ENCODE measurements around the gene RPTOR. TPM values are rescaled to one million over a fixed set of nuclear protein-coding genes. Genes with fewer than 3 reads are reported as not detected.
A peak's percentile ranks its signal among the peaks of the same experiment; 100 is the strongest.

The RPTOR gene
- total RNA-seq, 1 donor, result 27.9 TPM

DNA sequence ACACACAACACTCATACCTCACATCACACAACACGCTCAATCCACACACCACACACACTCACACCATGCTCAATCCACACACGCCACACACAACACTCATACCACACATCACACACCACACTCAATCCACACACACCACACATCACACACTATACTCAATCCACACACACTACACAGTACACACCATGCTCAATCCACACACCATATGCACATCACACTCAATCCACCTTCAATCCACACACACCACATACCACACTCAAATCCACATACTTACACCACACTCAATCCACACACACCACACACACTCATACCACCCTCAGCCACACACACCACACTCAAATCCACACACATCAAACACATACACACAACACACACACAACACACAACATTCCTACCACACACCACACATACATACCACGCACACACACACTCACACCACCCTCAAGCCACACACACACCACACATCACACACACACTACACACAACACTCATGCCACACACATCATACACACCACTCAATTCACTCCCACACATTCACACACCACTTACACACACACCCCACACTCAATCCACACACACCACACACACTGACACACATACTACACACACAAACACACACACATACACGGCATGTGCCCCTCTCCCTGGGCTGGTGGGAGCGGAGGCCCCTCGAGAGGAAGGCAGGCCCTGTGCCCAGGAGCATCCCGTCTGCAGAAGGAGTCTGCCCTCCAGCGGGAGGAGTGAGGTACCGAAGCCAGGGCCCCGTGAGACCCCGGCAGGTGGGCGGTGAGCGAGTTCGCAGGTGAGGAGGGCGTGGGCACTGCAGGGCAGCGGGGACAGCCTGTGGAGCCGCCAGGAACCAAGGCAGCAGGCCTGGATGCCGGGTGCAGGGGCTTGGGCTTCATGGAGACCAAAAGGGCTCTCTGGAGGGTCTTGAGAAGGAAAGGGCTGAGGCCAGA is 33.1 kb upstream of the RPTOR start:
- DNase-seq (ENCODE audit: insufficient read length, low spot score, missing footprints), result peak; percentile 57

GRCh38 chr17:80512233-80512632 is 32.4 kb upstream of the RPTOR start:
- no peaks in the 10 kb centered on the region for H3K79me2 ChIP-seq (ENCODE audit: insufficient read depth, low read length)
- H3K9me3 ChIP-seq (ENCODE audit: low read depth, low read length), result no peaks in the 10 kb centered on the region
- no peaks in the 10 kb centered on the region for H3K36me3 ChIP-seq (ENCODE audit: insufficient read depth, low read length)
- H3K4me2 ChIP-seq (ENCODE audit: insufficient read depth, low read length), result peak overlapping the region; percentile 28
- TF ChIP-seq CTCF (IDR thresholded peaks at IDR 0.05; ENCODE audit: extremely low read depth, low read depth, low read length), result no peak
- no peak overlapping the region for H2AFZ ChIP-seq (ENCODE audit: low read length)
- no peak overlapping the region for H3K4me3 ChIP-seq (ENCODE audit: insufficient read depth, low read length)
- H3K4me1 ChIP-seq (ENCODE audit: insufficient read depth, low read length), result peaks cover 20% of the 10 kb centered on the region
- H3K27ac ChIP-seq (ENCODE audit: low read depth, low read length), result peak overlapping the region; percentile 14
- peak; percentile 98 for DNase-seq (ENCODE audit: insufficient read length, low spot score, missing footprints)
- H4K20me1 ChIP-seq (ENCODE audit: insufficient read depth, low read length), result no peaks in the 10 kb centered on the region
- H3K27me3 ChIP-seq (ENCODE audit: insufficient read depth, low read length), result no peaks in the 10 kb centered on the region

More for the DNA sequence above, 33.1 kb upstream of the RPTOR start:
- H3K79me2 ChIP-seq (ENCODE audit: insufficient read depth, low read length), result no peaks in the 10 kb centered on the region
- peak overlapping the region; percentile 14 for H3K27ac ChIP-seq (ENCODE audit: low read depth, low read length)
- no peak for TF ChIP-seq CTCF (IDR thresholded peaks at IDR 0.05; ENCODE audit: extremely low read depth, low read depth, low read length)
- H3K27me3 ChIP-seq (ENCODE audit: insufficient read depth, low read length), result no peaks in the 10 kb centered on the region
- no peak overlapping the region for H3K4me3 ChIP-seq (ENCODE audit: insufficient read depth, low read length)
- peak overlapping the region; percentile 9 for H3K4me2 ChIP-seq (ENCODE audit: insufficient read depth, low read length)
- H2AFZ ChIP-seq (ENCODE audit: low read length), result no peak overlapping the region
- no peaks in the 10 kb centered on the region for H3K9me3 ChIP-seq (ENCODE audit: low read depth, low read length)
- no peaks in the 10 kb centered on the region for H3K36me3 ChIP-seq (ENCODE audit: insufficient read depth, low read length)
- H4K20me1 ChIP-seq (ENCODE audit: insufficient read depth, low read length), result no peaks in the 10 kb centered on the region
- H3K4me1 ChIP-seq (ENCODE audit: insufficient read depth, low read length), result peaks cover 20% of the 10 kb centered on the region

DNA sequence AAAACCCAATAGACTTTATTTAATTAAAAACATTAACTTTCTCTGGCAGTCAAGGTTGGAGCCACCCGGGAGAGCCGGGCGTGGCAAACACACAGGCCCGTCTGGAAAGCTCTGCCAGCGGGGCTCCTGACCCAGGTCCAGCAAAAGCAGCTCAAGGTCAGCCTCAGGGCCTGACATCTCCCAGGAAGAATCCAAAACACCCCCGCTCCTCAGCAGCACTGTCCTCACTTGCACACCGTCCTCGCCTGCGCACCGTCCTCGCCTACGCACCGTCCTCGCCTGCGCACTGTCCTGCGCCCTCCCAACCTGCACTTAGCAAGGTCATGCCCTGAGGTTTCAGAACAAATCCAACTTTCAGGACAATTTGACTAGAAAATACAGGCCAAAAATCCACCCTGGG is 31.4 kb upstream of the RPTOR start:
- H3K27ac ChIP-seq (ENCODE audit: low read depth, low read length), result no peak overlapping the region
- no peak for DNase-seq (ENCODE audit: insufficient read length, low spot score, missing footprints)
- H3K36me3 ChIP-seq (ENCODE audit: insufficient read depth, low read length), result no peaks in the 10 kb centered on the region
- TF ChIP-seq CTCF (IDR thresholded peaks at IDR 0.05; ENCODE audit: extremely low read depth, low read depth, low read length), result no peak
- peaks cover 3% of the 10 kb centered on the region for H3K27me3 ChIP-seq (ENCODE audit: insufficient read depth, low read length)
- H3K79me2 ChIP-seq (ENCODE audit: insufficient read depth, low read length), result no peaks in the 10 kb centered on the region
- peaks cover 20% of the 10 kb centered on the region for H3K4me1 ChIP-seq (ENCODE audit: insufficient read depth, low read length)
- H4K20me1 ChIP-seq (ENCODE audit: insufficient read depth, low read length), result no peaks in the 10 kb centered on the region
- no peak overlapping the region for H2AFZ ChIP-seq (ENCODE audit: low read length)
- no peak overlapping the region for H3K4me3 ChIP-seq (ENCODE audit: insufficient read depth, low read length)
- H3K9me3 ChIP-seq (ENCODE audit: low read depth, low read length), result no peaks in the 10 kb centered on the region
- no peak overlapping the region for H3K4me2 ChIP-seq (ENCODE audit: insufficient read depth, low read length)

DNA sequence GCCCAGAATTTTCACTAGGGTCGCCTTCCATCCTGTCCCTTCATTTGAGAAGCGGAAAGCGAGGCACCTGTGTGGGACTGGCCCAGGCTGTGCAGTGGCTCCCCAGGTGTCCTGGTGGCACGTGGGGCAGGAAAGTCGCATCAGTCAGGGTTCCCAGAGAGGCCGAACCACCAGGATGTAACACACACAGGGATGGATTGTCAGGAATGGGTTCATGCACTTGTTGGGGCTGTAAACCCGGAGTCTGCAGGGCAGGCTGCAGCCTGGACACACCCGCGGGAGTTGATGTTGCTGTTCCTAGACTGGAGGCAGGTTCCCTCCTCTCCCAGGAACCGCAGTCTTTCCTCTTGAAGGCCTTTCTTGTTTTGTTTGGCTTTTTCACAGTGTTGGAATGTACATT is 30.7 kb upstream of the RPTOR start:
- H2AFZ ChIP-seq (ENCODE audit: low read length), result no peak overlapping the region

More for the DNA sequence above, 30.7 kb upstream of the RPTOR start:
- peak overlapping the region; percentile 41 for H3K4me2 ChIP-seq (ENCODE audit: insufficient read depth, low read length)
- H3K4me1 ChIP-seq (ENCODE audit: insufficient read depth, low read length), result peaks cover 20% of the 10 kb centered on the region
- peak; percentile 98 for DNase-seq (ENCODE audit: insufficient read length, low spot score, missing footprints)
- no peak for TF ChIP-seq CTCF (IDR thresholded peaks at IDR 0.05; ENCODE audit: extremely low read depth, low read depth, low read length)
- H3K36me3 ChIP-seq (ENCODE audit: insufficient read depth, low read length), result no peaks in the 10 kb centered on the region
- no peak overlapping the region for H3K4me3 ChIP-seq (ENCODE audit: insufficient read depth, low read length)
- H3K27me3 ChIP-seq (ENCODE audit: insufficient read depth, low read length), result peaks cover 3% of the 10 kb centered on the region
- no peaks in the 10 kb centered on the region for H3K79me2 ChIP-seq (ENCODE audit: insufficient read depth, low read length)
- peak overlapping the region; percentile 19 for H3K27ac ChIP-seq (ENCODE audit: low read depth, low read length)
- no peaks in the 10 kb centered on the region for H4K20me1 ChIP-seq (ENCODE audit: insufficient read depth, low read length)
- H3K9me3 ChIP-seq (ENCODE audit: low read depth, low read length), result no peaks in the 10 kb centered on the region
